ENCODE measurements around the gene MAGEA9B.

DNA sequence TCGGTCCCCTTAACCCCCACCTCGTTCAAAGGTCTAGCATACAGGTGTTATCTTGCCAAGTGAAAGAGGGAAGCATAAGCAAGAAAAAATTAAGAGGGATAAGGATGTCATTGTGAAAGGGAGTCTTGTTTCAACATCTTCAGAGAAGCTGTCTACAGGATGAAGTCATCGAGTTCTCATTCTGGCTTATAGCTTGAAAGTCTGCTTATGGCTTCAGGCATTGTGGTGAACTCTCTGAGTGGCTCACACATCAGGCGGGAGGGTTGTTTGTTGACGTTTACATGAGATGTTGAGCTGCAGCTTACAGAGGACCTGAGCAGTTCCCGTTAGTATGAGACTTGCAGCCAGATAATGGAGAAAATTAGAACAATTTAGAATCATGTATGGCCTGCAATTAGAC is 16.6 kb downstream of the MAGEA9B start:
- TF ChIP-seq RAD21 (IDR thresholded peaks at IDR 0.05; ENCODE audit: low read depth) (no peak), CEBPB (IDR thresholded peaks at IDR 0.05) (no peak)

All from Ishikawa (cell line).